ENCODE measurements around the gene THBS1.

THBS1 gene

DNA sequence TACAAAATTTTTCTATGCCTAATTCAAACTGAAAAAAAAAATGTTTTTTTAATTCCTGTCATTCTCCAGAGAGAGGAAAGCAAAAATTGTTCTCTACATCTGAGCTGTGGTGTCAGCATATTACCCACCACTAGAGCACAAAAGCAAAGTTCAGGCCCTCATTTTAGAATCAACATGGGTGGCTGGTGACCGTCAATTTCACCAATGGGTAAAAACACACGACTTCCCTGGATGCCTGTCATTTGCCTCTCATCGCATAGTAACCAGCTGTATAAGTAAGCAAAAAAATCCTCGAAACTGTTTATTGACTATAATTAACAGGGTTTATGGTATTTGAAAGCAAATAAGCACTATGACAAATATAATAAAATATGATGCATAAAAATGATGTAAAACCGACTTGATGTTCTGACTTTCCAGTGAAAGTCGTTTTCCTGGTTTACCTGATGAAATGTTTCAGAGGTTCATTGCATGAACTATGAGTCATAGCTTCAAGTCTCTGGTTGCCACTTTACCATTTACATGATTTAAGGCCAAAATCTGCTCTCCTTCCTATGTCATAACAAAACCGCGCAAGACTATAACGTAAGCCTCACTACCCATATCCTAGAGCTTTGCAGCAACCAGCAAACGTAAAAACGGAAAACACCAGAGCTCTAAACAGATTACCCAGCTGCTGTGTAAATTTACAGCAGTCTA lies 60.5 kb downstream of the THBS1 start:
- no peak for DNase-seq

DNA sequence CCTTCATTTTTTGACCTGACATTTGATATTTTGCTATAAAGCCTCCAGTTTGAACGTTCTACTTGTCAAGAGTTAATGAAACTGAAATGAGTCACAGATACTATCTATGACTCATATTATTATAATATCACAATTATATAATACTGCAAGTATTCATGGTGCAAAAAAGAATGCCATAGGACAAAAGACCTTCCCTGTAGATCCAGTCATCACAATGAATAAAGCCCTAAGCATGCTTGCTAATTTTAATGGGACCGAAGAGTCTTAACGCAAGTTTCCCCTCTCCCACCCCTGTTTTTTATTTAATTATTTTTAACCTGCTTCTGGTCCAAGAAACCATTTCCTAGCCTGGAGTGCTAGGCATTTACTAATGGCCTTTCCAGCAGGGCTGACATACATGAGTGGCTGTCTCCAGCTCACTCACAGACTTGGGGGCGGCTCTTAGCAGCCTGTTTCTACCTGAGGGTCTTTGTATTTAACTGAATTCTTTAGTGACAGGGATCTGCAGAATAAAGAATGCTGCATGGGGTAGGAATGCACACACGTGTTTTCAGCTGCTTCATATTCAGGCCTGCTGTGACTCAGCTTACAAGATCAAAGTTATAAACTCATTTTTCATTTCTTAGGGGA lies 61.2 kb downstream of the THBS1 start:
- DNase-seq = no peak

DNA sequence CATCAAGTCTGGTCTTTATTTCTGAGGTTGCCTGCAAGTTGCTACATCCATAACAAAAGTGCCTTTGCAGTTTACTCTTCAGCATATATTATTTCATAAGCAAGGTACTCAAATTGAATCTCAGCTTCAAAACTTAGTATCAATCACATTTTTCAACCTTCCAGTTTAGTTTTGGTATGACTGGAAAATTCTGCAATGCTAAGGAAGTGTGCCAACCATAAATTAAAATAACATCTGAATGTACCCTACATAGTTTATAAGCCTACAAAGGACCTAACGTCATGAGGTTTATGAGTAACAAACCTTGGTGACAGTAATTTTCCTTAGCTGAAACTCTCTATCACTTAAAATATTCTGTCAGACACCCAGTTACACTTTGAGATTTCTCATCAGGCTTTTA lies 62.8 kb downstream of the THBS1 start:
- DNase-seq = no peak

DNA sequence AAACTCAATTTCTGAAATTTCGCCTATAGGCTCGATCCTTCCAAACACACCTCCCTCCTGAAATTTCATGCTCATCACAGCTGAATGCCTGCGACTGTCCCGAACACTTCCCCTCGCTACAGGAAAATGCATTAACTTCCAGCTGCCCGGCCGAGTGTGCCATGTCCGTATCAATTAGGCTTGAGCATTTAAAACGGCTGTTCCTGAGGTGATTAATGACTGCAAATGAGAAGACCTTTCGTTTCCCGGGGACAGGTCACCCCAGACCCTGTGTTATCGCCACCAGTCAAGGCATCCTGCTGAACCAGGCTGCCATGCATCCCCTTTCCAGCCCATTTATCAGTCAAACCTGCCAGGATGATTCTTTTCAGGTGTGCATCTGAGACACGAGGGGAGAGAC lies 63.3 kb downstream of the THBS1 start:
- DNase-seq = no peak

DNA sequence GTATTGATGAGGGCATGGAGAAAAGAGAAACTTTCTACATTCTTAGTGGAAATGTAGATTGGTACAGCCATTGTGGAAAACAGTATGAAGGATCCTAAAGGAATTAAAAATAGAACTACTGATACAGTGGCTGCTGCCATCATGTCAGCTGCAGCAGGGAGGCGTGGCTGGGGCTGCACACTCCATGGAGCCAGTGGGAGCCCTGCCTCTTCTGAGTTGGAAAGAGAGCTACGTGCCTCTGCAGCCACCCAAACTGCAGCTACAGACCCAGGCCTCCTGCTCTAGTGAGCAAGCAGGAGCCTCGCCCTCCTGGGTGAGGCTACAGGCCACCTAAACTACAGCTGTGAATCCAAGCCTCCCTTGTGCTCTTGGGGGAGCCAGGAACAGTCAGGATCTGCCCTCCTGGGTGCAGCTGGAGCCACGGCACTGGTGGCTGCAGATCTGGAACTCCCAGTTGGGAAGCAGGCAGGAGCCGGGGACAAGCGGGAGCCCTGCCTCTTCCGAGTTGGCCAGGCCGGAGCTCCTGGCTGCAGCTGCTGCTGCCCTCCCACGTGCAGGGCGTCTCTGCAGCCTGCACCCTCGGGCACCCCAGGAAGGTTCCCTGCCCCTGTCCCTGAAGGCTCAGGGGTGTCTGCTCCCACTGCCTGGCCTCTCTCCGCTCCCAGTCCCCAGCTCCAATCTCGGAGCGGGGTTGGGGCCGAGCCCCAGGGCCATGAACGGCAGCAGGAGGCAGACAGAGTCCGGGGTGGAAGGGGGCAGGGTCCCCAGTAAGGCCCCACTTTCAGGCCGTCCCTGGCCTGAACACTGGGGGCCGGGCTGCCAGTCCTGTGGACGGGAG lies 64.5 kb downstream of the THBS1 start:
- no peak for DNase-seq

DNA sequence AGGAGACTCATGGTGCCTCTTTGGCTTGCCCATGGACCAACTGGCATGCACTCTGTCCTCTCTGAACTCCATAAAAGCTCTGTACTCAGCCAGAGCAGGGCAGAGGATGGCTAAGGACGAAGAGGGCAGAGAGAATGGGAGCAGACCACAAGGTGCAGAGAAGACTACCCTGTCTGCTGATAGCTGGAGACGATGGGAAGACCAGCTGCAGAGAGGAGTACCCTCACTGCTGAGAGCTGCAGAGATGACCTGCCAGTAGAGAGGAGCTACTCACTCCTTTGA lies 65.0 kb downstream of the THBS1 start:
- no peak for DNase-seq

DNA sequence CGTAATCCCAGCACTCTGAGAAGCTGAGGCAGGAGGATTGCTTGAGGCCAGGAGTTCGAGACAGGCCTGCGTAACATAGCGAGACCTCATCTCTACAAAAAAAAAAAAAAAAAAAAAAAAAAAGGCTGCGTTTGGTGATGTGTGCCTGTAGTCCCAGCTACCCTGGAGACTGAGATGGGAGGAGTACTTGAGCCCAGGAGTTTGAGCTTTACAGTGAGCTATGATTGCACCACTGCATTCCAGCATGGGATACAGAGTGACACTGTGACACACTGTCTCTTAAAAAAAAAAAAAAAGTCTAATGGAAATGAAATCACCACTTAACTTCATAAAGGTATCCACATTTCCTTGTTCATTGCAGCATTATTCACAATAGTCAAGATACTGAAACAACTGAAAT lies 65.5 kb downstream of the THBS1 start:
- DNase-seq = no peak

Data from hematopoietic multipotent progenitor cell treated with erythropoietin and hydrocortisone succinate and interleukin-3 and kit ligand, for 8 days (in vitro differentiated cells).